ENCODE measurements around the gene OBP2A.
"Not testable (repeated sequence)": the region's sequence is repeated elsewhere in the genome, so short reads cannot be mapped to it uniquely, and the experiment has no call there.

GRCh38 chr9:135534826-135535225 lies 11.1 kb upstream of the OBP2A start:
- TF ChIP-seq CTCF, EP300 (IDR thresholded peaks at IDR 0.05): not testable (repeated sequence)

Data from suprapubic skin (tissue), 3 donors.